Testis (tissue), 2 donors: ENCODE results near the gene RPL18A.

Experiments used
- POLR2A ChIP-seq: fragments of 450-650 bp; IDR thresholded peaks from one replicate; pipeline ENCODE4 v1.6.1; 2017; ENCODE audit warnings: antibody characterized with exemption, mild to moderate bottlenecking, moderate library complexity
- TF ChIP-seq, protein P1 (sequence below), 3 experiments: fragments of 450-650 bp in 2 of 3; fragments of 200-600 bp in 1 of 3; sonication (generic) in 1 of 3; IDR thresholded peaks; one replicate each; pipeline ENCODE4 v1.5.1; 2016 to 2019; ENCODE audit warnings: antibody characterized with exemption in 3 of 3, mild to moderate bottlenecking in 2 of 3, moderate library complexity in 1 of 3

DNA sequence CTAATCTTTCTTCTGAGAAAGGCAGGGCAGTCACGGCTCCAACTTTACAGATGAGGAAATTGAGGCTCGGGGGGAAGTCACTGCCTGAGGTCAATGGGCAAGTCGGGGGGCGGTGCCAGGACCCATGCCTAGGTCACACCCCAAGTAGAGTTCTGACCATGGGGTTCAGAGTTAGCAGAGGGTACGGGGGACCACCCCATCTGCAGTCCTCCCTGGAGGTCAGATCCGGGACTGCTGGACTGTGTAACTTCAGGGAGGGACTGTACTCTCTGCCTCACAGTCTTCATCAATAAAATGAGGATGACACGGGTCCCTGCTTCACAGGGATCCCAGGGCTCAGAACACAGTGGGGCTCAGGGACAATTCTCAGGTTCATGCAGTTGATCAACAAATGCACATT lies 19.8 kb downstream of the RPL18A start:
- TF ChIP-seq, protein P1, sequence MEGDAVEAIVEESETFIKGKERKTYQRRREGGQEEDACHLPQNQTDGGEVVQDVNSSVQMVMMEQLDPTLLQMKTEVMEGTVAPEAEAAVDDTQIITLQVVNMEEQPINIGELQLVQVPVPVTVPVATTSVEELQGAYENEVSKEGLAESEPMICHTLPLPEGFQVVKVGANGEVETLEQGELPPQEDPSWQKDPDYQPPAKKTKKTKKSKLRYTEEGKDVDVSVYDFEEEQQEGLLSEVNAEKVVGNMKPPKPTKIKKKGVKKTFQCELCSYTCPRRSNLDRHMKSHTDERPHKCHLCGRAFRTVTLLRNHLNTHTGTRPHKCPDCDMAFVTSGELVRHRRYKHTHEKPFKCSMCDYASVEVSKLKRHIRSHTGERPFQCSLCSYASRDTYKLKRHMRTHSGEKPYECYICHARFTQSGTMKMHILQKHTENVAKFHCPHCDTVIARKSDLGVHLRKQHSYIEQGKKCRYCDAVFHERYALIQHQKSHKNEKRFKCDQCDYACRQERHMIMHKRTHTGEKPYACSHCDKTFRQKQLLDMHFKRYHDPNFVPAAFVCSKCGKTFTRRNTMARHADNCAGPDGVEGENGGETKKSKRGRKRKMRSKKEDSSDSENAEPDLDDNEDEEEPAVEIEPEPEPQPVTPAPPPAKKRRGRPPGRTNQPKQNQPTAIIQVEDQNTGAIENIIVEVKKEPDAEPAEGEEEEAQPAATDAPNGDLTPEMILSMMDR (IDR thresholded peaks at IDR 0.05) = no peak
- no peak for TF ChIP-seq POLR2A
